ENCODE data around the gene LYPD4. TPM values are rescaled to one million over a fixed set of nuclear protein-coding genes. Genes with fewer than 3 reads are reported as not detected.
"Not testable (repeated sequence)": the region's sequence is repeated elsewhere in the genome, so short reads cannot be mapped to it uniquely, and the experiment has no call there.

The LYPD4 gene
- total RNA-seq, 1 donor from 2014 or later = not detected

DNA sequence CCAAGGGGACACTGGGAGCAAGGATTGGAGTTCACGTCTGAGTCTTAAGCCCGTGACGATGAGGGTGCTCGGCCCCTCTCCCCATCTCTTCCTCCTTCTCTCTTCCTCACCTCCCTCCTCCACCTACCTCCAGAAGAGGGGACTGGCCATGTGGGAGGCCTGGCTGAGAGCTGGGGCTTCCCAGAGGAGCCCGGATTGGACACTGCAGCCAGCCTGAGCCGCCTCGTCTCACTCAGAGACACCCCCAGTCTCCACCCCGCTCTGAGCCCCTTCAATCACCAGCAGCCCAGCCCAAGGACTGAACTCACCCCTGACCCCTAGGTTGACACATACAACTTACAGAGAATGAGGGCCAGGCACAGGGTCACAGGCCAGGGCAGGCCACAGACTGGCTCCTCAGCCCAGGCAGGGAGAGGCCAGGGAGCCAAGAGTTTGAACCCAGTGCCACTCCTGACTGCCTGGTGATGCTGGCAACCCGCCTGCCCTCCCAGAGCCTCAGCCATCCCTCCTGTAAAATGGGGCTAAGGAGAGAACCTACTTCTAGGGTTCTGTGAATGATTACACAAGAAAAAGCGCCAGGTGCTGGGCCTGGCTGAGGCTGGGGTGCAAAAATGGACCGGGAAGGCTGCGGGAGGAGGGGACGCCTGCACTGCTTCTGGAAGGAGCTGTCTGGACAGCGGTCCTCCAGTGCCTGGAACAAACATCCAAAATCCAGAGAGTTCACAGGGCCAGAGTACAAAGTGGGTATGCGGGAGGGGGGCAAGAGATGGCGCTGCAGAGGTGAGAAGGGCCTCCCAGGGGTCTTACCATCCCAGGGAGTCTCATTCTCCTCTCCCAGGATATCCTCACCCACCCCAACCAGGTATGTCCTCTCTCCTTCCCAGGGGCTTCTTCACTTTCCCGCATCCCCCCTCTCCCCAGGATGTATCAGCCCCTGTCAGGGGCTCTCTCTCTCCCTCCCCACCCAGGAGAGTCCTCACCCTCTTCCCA lies 33.7 kb upstream of the LYPD4 start:
- TF ChIP-seq, protein P1, sequence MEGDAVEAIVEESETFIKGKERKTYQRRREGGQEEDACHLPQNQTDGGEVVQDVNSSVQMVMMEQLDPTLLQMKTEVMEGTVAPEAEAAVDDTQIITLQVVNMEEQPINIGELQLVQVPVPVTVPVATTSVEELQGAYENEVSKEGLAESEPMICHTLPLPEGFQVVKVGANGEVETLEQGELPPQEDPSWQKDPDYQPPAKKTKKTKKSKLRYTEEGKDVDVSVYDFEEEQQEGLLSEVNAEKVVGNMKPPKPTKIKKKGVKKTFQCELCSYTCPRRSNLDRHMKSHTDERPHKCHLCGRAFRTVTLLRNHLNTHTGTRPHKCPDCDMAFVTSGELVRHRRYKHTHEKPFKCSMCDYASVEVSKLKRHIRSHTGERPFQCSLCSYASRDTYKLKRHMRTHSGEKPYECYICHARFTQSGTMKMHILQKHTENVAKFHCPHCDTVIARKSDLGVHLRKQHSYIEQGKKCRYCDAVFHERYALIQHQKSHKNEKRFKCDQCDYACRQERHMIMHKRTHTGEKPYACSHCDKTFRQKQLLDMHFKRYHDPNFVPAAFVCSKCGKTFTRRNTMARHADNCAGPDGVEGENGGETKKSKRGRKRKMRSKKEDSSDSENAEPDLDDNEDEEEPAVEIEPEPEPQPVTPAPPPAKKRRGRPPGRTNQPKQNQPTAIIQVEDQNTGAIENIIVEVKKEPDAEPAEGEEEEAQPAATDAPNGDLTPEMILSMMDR (IDR thresholded peaks at IDR 0.05) = no peak
- Mint-ChIP-seq H3K4me3 (ENCODE audit: unreplicated experiment) (no peak overlapping the region), H3K36me3 (ENCODE audit: low read depth) (no peaks in the 10 kb centered on the region), H3K4me1 (ENCODE audit: low read depth) (peaks cover 6% of the 10 kb centered on the region), H3K27ac (ENCODE audit: unreplicated experiment) (no peak overlapping the region), H3K9me3 (ENCODE audit: low read depth) (no peaks in the 10 kb centered on the region), H3K27me3 (ENCODE audit: low read depth) (no peaks in the 10 kb centered on the region)
- DNase-seq (ENCODE audit: low spot score) = no peak

DNA sequence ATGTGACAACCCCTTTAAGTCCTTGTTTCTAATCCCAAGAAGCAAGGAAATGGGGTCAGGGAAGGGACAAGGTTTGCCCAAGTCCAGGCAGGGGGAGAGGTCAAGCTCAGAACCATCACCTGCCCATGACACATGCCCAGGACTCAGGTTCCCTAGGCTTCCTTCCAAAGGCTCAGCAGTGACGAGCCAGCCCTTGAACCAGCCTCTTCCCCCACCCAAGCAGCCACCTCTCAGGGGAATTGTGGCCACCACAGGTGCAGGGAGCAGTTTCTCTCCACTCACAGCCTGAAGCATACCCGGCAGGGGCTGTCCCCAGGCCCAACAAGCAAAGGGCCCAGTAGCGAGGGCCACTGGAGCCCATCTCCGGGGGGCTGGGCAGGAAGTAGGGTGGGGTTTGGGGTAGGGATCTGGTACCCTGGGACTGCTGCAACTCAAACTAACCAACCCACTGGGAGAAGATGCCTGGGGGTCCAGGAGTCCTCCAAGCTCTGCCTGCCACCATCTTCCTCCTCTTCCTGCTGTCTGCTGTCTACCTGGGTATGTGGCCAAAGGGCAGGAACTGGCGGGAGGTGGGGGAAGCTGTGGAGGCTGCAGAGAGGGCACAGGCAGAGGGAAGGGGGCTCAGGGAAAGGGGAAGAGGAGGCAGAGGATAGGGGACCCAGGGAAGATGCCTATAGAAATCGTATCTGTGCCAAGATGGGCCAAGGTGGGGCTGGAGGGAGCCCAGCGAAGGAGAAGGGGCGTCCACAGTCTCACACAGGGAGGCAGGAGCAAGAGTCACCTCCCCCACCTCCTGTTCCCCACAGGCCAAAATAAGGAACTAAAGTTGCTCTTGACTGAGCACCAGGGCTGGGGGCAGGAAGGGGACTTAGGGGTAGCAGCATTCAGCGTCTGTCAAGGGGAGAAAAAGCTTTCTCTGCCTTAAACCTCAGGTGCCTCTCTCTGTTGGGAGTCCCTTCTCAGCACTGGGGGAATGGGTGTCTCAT lies 32.7 kb upstream of the LYPD4 start, which contains the start of gene CD79A:
Gene CD79A (plus strand): TSS at position 433 of the 986 bp plus-strand sequence. CDS start 26 bp downstream, at position 459.
- no peak for DNase-seq (ENCODE audit: low spot score)
- H3K4me1 Mint-ChIP-seq (ENCODE audit: low read depth) = peaks cover under 1% of the 10 kb centered on the region
- H3K27ac Mint-ChIP-seq (ENCODE audit: unreplicated experiment) = no peak within 1 kb of the TSS
- TF ChIP-seq, protein P1 (IDR thresholded peaks at IDR 0.05) = no peak
- no peaks in the 10 kb centered on the region for H3K9me3 Mint-ChIP-seq (ENCODE audit: low read depth)
- no peaks in the 10 kb centered on the region for H3K27me3 Mint-ChIP-seq (ENCODE audit: low read depth)
- no peaks in the 10 kb centered on the region for H3K36me3 Mint-ChIP-seq (ENCODE audit: low read depth)
- H3K4me3 Mint-ChIP-seq (ENCODE audit: unreplicated experiment) = no peak within 1 kb of the TSS

DNA sequence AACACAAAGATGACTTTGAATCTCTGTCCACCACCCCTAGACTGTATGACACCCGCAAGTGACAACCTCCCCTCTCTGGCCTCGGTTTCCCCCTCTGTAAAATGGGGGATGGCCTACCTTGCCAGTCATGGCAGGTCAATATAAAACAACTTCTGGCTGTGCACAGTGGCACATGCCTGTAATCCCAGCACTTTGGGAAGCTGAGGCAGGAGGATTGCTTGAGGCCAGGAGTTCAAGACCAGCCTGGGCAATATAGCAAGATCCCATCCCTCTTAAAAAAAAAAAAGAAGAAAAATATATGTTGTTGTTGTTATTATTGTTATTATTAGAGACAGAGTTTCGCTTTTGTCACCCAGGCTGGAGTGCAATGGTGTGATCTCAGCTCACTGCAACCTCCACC lies 31.5 kb upstream of the LYPD4 start:
- H3K4me3 Mint-ChIP-seq (ENCODE audit: unreplicated experiment); H3K36me3 Mint-ChIP-seq (ENCODE audit: low read depth); H3K27me3 Mint-ChIP-seq (ENCODE audit: low read depth); DNase-seq (ENCODE audit: low spot score); H3K9me3 Mint-ChIP-seq (ENCODE audit: low read depth); H3K4me1 Mint-ChIP-seq (ENCODE audit: low read depth); H3K27ac Mint-ChIP-seq (ENCODE audit: unreplicated experiment): not testable (repeated sequence)

DNA sequence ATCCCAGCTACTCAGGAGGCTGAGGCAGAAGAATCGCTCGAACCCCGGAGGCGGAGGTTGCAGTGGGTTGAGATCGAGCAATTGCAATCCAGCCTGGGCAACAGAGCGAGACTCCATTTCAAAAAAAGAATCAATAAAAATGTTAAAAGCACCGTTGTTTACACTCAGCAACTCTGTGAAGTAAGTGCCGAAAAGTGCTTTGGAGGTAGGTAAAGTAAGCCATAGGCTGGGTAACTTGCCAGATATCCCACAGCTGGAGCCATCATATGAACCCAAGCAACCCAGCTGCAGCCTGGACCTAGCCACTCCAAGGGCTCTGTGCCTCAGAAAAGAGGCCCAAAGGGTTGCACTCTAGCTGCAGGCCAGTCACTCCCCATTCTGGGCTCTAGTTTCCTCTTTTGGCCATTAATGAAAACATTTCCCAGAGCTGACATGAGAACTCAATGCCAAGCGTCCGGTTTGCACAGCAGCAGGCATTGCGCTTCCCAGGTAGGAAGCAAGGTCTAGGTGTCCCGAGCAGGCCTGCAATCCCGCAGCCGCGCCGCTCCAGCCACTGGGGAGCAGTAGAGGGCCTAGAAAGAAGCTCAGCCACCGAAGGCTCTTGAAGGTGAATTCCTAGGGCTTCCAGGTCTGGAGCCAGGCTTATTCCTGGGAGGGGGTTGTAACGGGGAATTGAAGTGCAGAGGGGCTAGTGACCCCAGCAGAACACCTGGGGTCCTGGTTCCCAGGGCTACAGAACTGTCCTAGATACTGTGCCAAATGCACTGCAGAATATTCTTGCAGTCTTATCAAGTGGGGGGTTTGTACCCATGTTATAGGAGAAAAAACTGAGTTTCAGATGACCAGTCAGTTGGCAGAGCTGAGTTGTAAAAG lies 28.5 kb upstream of the LYPD4 start:
- no peak for DNase-seq (ENCODE audit: low spot score)
- TF ChIP-seq, protein P1 (IDR thresholded peaks at IDR 0.05) = peak; percentile 79
- no peak overlapping the region for H3K4me3 Mint-ChIP-seq (ENCODE audit: unreplicated experiment)
- H3K36me3 Mint-ChIP-seq (ENCODE audit: low read depth) = peaks cover 22% of the 10 kb centered on the region
- H3K27ac Mint-ChIP-seq (ENCODE audit: unreplicated experiment) = peak overlapping the region; percentile 2
- no peaks in the 10 kb centered on the region for H3K27me3 Mint-ChIP-seq (ENCODE audit: low read depth)
- H3K9me3 Mint-ChIP-seq (ENCODE audit: low read depth) = no peaks in the 10 kb centered on the region
- H3K4me1 Mint-ChIP-seq (ENCODE audit: low read depth) = peaks cover 2% of the 10 kb centered on the region

DNA sequence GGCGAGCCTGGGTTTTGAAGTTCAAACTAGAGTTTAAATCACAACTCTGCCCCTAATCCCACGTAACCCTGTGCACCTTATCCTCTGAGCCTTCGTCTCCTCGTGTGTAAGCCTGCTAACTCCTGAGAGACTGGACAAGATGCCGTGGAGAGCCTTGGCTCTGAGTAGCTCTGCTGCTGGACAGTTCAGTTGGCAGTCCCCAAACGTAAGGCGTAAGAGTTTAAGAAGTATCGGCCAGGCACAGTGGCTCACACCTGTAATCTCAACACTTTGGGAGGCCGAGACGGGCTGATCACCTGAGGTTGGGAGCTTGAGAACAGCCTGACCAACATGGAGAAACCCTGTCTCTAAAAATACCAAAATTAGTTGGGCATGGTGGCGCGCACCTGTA lies 27.9 kb upstream of the LYPD4 start:
- no peak overlapping the region for H3K4me3 Mint-ChIP-seq (ENCODE audit: unreplicated experiment)
- H3K27ac Mint-ChIP-seq (ENCODE audit: unreplicated experiment) = peak overlapping the region; percentile 2
- TF ChIP-seq, protein P1 (IDR thresholded peaks at IDR 0.05) = no peak
- no peak for DNase-seq (ENCODE audit: low spot score)
- H3K36me3 Mint-ChIP-seq (ENCODE audit: low read depth) = peaks cover 25% of the 10 kb centered on the region
- no peaks in the 10 kb centered on the region for H3K27me3 Mint-ChIP-seq (ENCODE audit: low read depth)
- no peaks in the 10 kb centered on the region for H3K9me3 Mint-ChIP-seq (ENCODE audit: low read depth)
- H3K4me1 Mint-ChIP-seq (ENCODE audit: low read depth) = peaks cover 5% of the 10 kb centered on the region
